A549 (cell line): Measurements from ENCODE around the gene ABLIM3. TPM values are rescaled to one million over a fixed set of nuclear protein-coding genes. Genes with fewer than 3 reads are reported as not detected.
A peak's percentile ranks its signal among the peaks of the same experiment; 100 is the strongest.

Experiments
- ATAC-seq, 2 experiments: fragments of 200-7000 bp in 1 of 2; fragments of >200 bp in 1 of 2; cut with Nextera tagmentation in 1 of 2; cut with Tn5 transposase in 1 of 2; 3 replicates each; pipeline versions ENCODE4 v1.8.0 to v1.9.1; 2018 to 2020; ENCODE audit warnings: mild to moderate bottlenecking in 1 of 2, moderate library complexity in 1 of 2
- CTCF ChIA-PET: fragments of 300-600 bp; sonication (Branson Sonifier 250); formaldehyde crosslinking; extraction: SDS; loops from one replicate; lab custom pipeline; 2021; ENCODE audit warnings: antibody characterized with exemption, inconsistent platforms; lab: Yijun Ruan, JAX
- POLR2A ChIA-PET: fragments of 350-600 bp; formaldehyde crosslinking; extraction: SDS; loops from one replicate; lab custom pipeline; 2021; ENCODE audit warnings: antibody characterized with exemption, inconsistent platforms; lab: Yijun Ruan, JAX
- DNase-seq, 2 experiments: peaks; one replicate each; pipeline versions ENCODE4 v3.0.0 to v3.0.0-alpha.2; 2011 to 2016; ENCODE audit warnings: low read depth in 1 of 2, low spot score in 1 of 2
- FAIRE-seq: peaks from 2 replicates; lab custom pipeline; 2011; peaks lifted over from hg19 to GRCh38; lab: Jason Lieb, UNC
- H3K27ac ChIP-seq, 2 experiments: fragments of >200 bp; sonication (Bioruptor Twin); formaldehyde crosslinking; 3 replicates each; pipeline ENCODE4 v1.5.1; 2016 to 2017
- H3K4me1 ChIP-seq: fragments of >200 bp; sonication (Bioruptor Twin); formaldehyde crosslinking; 3 replicates; pipeline ENCODE4 v1.6.1; 2016
- H3K4me2 ChIP-seq: fragments of >200 bp; sonication (Bioruptor Twin); formaldehyde crosslinking; 3 replicates; pipeline ENCODE4 v1.6.1; 2016
- H3K4me3 ChIP-seq: fragments of >200 bp; sonication (Bioruptor Twin); formaldehyde crosslinking; 3 replicates; pipeline ENCODE4 v1.5.1; 2016
- H3K9me3 ChIP-seq: fragments of >200 bp; sonication (Bioruptor Twin); formaldehyde crosslinking; 3 replicates; pipeline ENCODE4 v1.6.1; 2016
- ATOH8 ChIP-seq: fragments of 250-450 bp; sonication (Bioruptor Pico); IDR thresholded peaks from 2 replicates; pipeline ENCODE4 v1.5.0; 2020; ENCODE audit warnings: low read depth, mild to moderate bottlenecking, moderate library complexity
- BCL3 ChIP-seq: fragments of >200 bp; sonication (Bioruptor Twin); formaldehyde crosslinking; IDR thresholded peaks from 3 replicates; pipeline ENCODE4 v1.6.1; 2016
- CBX8 ChIP-seq: fragments of 200-600 bp; sonication (generic); IDR thresholded peaks from 2 replicates; pipeline ENCODE4 v1.6.1; 2016
- CEBPB ChIP-seq, 2 experiments: fragments of >200 bp in 1 of 2; sonication (Bioruptor Twin) in 1 of 2; formaldehyde crosslinking in 1 of 2; IDR thresholded peaks; 2 replicates each; pipeline ENCODE4 v1.6.1; 2012 to 2016
- CHD2 ChIP-seq: fragments of 150-350 bp; IDR thresholded peaks from 2 replicates; pipeline ENCODE4 v1.6.1; 2014; ENCODE audit warnings: low read length; ENCODE audit not compliant: partially characterized antibody
- CHD4 ChIP-seq: fragments of 200-600 bp; sonication (generic); IDR thresholded peaks from 2 replicates; pipeline ENCODE4 v1.6.1; 2016; ENCODE audit warnings: antibody characterized with exemption, mild to moderate bottlenecking, borderline replicate concordance
- FOSL2 ChIP-seq, 2 experiments: fragments of 450-650 bp in 1 of 2; fragments of >200 bp in 1 of 2; sonication (Bioruptor Twin) in 1 of 2; formaldehyde crosslinking; IDR thresholded peaks; 2 replicates each; pipeline versions ENCODE4 v1.5.0 to v1.6.1; 2016 to 2020; ENCODE audit warnings: mild to moderate bottlenecking in 1 of 2, moderate library complexity in 1 of 2
- GATA3 ChIP-seq: IDR thresholded peaks from 2 replicates; pipeline ENCODE4 v1.6.1; 2012; ENCODE audit warnings: borderline replicate concordance
- HEYL ChIP-seq: fragments of 250-450 bp; sonication (Bioruptor Pico); IDR thresholded peaks from 2 replicates; pipeline ENCODE4 v1.8.0; 2021; ENCODE audit warnings: mild to moderate bottlenecking, moderate library complexity
- HMGXB4 ChIP-seq: fragments of 250-450 bp; sonication (Bioruptor Pico); IDR thresholded peaks from 2 replicates; pipeline ENCODE4 v1.5.0; 2021; ENCODE audit warnings: mild to moderate bottlenecking, moderate library complexity, borderline replicate concordance
- JUNB ChIP-seq: fragments of >200 bp; sonication (Bioruptor Twin); formaldehyde crosslinking; IDR thresholded peaks from 2 replicates; pipeline ENCODE4 v1.6.1; 2016
- KDM1A ChIP-seq: fragments of 200-600 bp; sonication (generic); IDR thresholded peaks from 2 replicates; pipeline ENCODE4 v1.6.1; 2016; ENCODE audit warnings: low read depth, mild to moderate bottlenecking
- NFE2L2 ChIP-seq: fragments of 150-350 bp; conservative IDR thresholded peaks from 2 replicates; pipeline ENCODE4 v1.6.1; 2014; ENCODE audit warnings: low read length
- NPAS2 ChIP-seq: fragments of 250-450 bp; sonication (Bioruptor Pico); IDR thresholded peaks from 2 replicates; pipeline ENCODE4 v1.8.0; 2022; ENCODE audit warnings: mild to moderate bottlenecking, moderate library complexity, borderline replicate concordance
- POLR2AphosphoS2 ChIP-seq: conservative IDR thresholded peaks from 2 replicates; pipeline ENCODE4 v1.6.1; 2012; ENCODE audit warnings: low read length, improper control_type of control experiment, inconsistent platforms
- RAD21 ChIP-seq, 2 experiments: fragments of >200 bp in 1 of 2; sonication (Bioruptor Twin) in 1 of 2; formaldehyde crosslinking in 1 of 2; IDR thresholded peaks in 1 of 2; conservative IDR thresholded peaks in 1 of 2; 2 replicates in 1 of 2; 3 replicates in 1 of 2; pipeline ENCODE4 v1.6.1; 2012 to 2018; ENCODE audit warnings: inconsistent platforms in 1 of 2
- RARB ChIP-seq: fragments of 250-450 bp; sonication (Bioruptor Pico); IDR thresholded peaks from 2 replicates; pipeline ENCODE4 v1.8.0; 2021; ENCODE audit warnings: mild to moderate bottlenecking, moderate library complexity
- RFX5 ChIP-seq: fragments of 450-650 bp; IDR thresholded peaks from 2 replicates; pipeline ENCODE4 v1.7.1; 2014; ENCODE audit warnings: antibody characterized with exemption, mild to moderate bottlenecking, moderate library complexity
- RNF2 ChIP-seq: fragments of 200-600 bp; sonication (generic); IDR thresholded peaks from 2 replicates; pipeline ENCODE4 v1.6.1; 2016; ENCODE audit warnings: low read depth, mild to moderate bottlenecking, antibody characterized with exemption, moderate library complexity, borderline replicate concordance
- ZFP36 ChIP-seq: fragments of 450-650 bp; IDR thresholded peaks from 2 replicates; pipeline ENCODE4 v1.6.1; 2014; ENCODE audit warnings: borderline replicate concordance; ENCODE audit not compliant: partially characterized antibody
- WGBS: methylation state at CpG from one replicate; pipeline ENCODE4 v1.1.6; 2017; ENCODE audit errors: missing lambda C conversion rate; 5-methylcytosine and 5-hydroxymethylcytosine counted together
- polyA plus RNA-seq, 4 experiments: library from polyadenylated mRNA; depleted of rRNA in 3 of 4; stranded (reverse); fragments of >200 nt; fragmentation: RNase III in 1 of 4; extraction: RNeasy Plus Mini Kit Qiagen cat#74134 plus additional on column Dnase treatment in 1 of 4; gene quantifications; 2 replicates in 3 of 4; 3 replicates in 1 of 4; pipeline ENCODE4 v1.2.3, GENCODE V29; 2011 to 2017

Gene ABLIM3
- polyA plus RNA-seq, 2 of the 4 experiments (the other 2 are of a cell fraction): 2.7 to 3.0 TPM

GRCh38 chr5:149162401-149163084, 21.2 kb downstream of the ABLIM3 start:
- Histone ChIP-seq H3K9me3 (no peaks in the 10 kb centered on the region), H3K4me3 (no peak overlapping the region)
- POLR2A ChIA-PET: no interaction called here
- no peak for FAIRE-seq
- TF ChIP-seq POLR2AphosphoS2 (no peak), FOSL2 (IDR thresholded peaks at IDR 0.05) (no peak), FOSL2 (CRISPR knock-in tag; IDR thresholded peaks at IDR 0.05) (peak; percentile 36; the same call in 1 of the 2 replicates), RAD21 (conservative IDR thresholded peaks at IDR 0.05 in 1 of 2, IDR thresholded peaks at IDR 0.05 in 1 of 2) (no peak)
- TF ChIP-seq, all 56 proteins: peak for 1
- Histone ChIP-seq H3K4me2 (no peak overlapping the region; the same call in 2 of the 3 replicates), H3K27ac (peak overlapping the region in 1 of 2 experiments; percentile 3; a peak in 1 of 6 replicates), H3K4me1 (peaks cover 7% of the 10 kb centered on the region; the same call in 1 of the 3 replicates)
- CTCF ChIA-PET: no interaction called here
- peak in 1 of 2 experiments; percentile 55; a peak in 3 of 6 replicates for ATAC-seq
- peak in 1 of 2 experiments; percentile 24 for DNase-seq
- 63% methylated on average over 9 of the region's 9 CpGs for WGBS

- peaks cover 7% of the 10 kb centered on the region; the same call in 1 of the 3 replicates for H3K4me1 ChIP-seq
- no peak for TF ChIP-seq CEBPB (IDR thresholded peaks at IDR 0.05)
- TF ChIP-seq NPAS2 (CRISPR knock-in tag): no peak
- no peak for TF ChIP-seq GATA3
- no peak for TF ChIP-seq CHD2
- CTCF ChIA-PET: interaction anchor here (1.0 to 5.8 kb wide), 3 partner anchors 9 to 23 kb away, joined by 3 to 31 read pairs (median 4); partner anchors contain the start of gene ABLIM3
- H3K4me2 ChIP-seq: no peak overlapping the region
- WGBS: 30% methylated on average over 1 of the region's 1 CpG
- H3K27ac ChIP-seq: no peak overlapping the region
- POLR2A ChIA-PET: no interaction called here
- FAIRE-seq (no peak), DNase-seq (no peak), ATAC-seq (no peak)
- no peak overlapping the region for H3K4me3 ChIP-seq
- H3K9me3 ChIP-seq: no peaks in the 10 kb centered on the region
These were observed 23.4 kb downstream of the ABLIM3 start for GRCh38 chr5:149164731-149165130.

- H3K4me1 ChIP-seq: peaks cover 7% of the 10 kb centered on the region; the same call in 1 of the 3 replicates
- ATAC-seq: no peak
- H3K4me2 ChIP-seq: no peak overlapping the region
- H3K9me3 ChIP-seq: no peaks in the 10 kb centered on the region
- TF ChIP-seq RNF2: no peak
- no peak for TF ChIP-seq CHD4
- no peak for TF ChIP-seq CBX8
- TF ChIP-seq BCL3: no peak
- no peak for TF ChIP-seq JUNB
- TF ChIP-seq RARB (CRISPR knock-in tag): no peak
- no peak for TF ChIP-seq RFX5
- no peak for TF ChIP-seq CEBPB (IDR thresholded peaks at IDR 0.05)
- TF ChIP-seq HEYL (CRISPR knock-in tag): no peak
- no peak for TF ChIP-seq CHD2
- no peak for TF ChIP-seq NFE2L2
- ChIA-PET POLR2A (no interaction called here), CTCF (interaction anchor here (0.9 to 5.8 kb wide), 2 partner anchors 9 to 25 kb away, joined by 3 to 31 read pairs; partner anchors contain the start of gene ABLIM3)
- no peak overlapping the region for H3K27ac ChIP-seq
- no peak for DNase-seq
- FAIRE-seq: no peak
- no peak overlapping the region for H3K4me3 ChIP-seq
These were observed 24.8 kb downstream of the ABLIM3 start for GRCh38 chr5:149166128-149166527.

GRCh38 chr5:149166591-149167100, 25.4 kb downstream of the ABLIM3 start:
- no peak overlapping the region for H3K4me3 ChIP-seq
- H3K9me3 ChIP-seq: no peaks in the 10 kb centered on the region
- CTCF ChIA-PET: interaction anchor here (0.5 to 5.8 kb wide), 3 partner anchors 10 to 1046 kb away, joined by 3 to 31 read pairs (median 4); partner anchors contain the start of gene ABLIM3
- POLR2A ChIA-PET: no interaction called here
- H3K27ac ChIP-seq: no peak overlapping the region
- FAIRE-seq (no peak), ATAC-seq (no peak), DNase-seq (no peak)
- H3K4me1 ChIP-seq: peaks cover 7% of the 10 kb centered on the region; the same call in 1 of the 3 replicates
- no peak overlapping the region for H3K4me2 ChIP-seq
- TF ChIP-seq BCL3 (no peak), NFE2L2 (no peak), RARB (CRISPR knock-in tag) (no peak), ATOH8 (no peak), ZFP36 (no peak), HMGXB4 (CRISPR knock-in tag) (no peak), KDM1A (no peak), CHD2 (no peak)
